GM13976 (cell line): ENCODE data around the gene MBD4.
A peak's percentile ranks its signal among the peaks of the same experiment; 100 is the strongest.

Experiments used
- DNase-seq: peaks from one replicate; pipeline ENCODE4 v3.0.0; 2012; ENCODE audit warnings: low spot score
- in situ Hi-C: fragments of 300-500 bp; cut with MboI; formaldehyde crosslinking; loops from one replicate; pipeline ENCODE4 v1.12.0; 2022; ENCODE audit warnings: low sequenced_read_pairs, mixed read lengths, inconsistent platforms; ENCODE audit not compliant: unreplicated experiment
- TF ChIP-seq, protein P1 (sequence below): IDR thresholded peaks from 2 replicates; pipeline ENCODE4 v1.5.1; 2012; ENCODE audit warnings: borderline replicate concordance, mild to moderate bottlenecking; ENCODE audit not compliant: insufficient read depth; ENCODE audit errors: extremely low read depth, missing control alignments, control extremely low read depth

Gene MBD4

DNA sequence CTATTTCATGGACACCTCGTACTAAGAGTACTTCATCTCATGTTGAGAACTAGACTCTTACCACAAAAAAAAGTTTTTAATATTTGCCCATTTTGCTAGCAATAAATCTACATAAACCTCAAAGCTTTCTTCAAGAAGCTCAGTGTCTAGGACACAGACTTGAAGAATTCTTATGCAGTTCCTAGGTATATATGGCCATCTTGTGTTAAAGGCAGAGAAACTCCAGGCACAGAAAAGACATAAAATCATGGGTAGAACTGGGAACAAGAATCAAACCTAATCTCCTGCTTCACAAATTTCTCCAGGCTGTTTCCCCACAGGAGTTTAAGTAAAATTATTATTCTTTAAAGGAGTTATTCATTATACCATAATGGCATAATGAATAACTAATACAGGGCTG, 4.4 kb downstream of the MBD4 start:
- in situ Hi-C loops: no loop called here
- no peak for DNase-seq
- TF ChIP-seq, protein P1, sequence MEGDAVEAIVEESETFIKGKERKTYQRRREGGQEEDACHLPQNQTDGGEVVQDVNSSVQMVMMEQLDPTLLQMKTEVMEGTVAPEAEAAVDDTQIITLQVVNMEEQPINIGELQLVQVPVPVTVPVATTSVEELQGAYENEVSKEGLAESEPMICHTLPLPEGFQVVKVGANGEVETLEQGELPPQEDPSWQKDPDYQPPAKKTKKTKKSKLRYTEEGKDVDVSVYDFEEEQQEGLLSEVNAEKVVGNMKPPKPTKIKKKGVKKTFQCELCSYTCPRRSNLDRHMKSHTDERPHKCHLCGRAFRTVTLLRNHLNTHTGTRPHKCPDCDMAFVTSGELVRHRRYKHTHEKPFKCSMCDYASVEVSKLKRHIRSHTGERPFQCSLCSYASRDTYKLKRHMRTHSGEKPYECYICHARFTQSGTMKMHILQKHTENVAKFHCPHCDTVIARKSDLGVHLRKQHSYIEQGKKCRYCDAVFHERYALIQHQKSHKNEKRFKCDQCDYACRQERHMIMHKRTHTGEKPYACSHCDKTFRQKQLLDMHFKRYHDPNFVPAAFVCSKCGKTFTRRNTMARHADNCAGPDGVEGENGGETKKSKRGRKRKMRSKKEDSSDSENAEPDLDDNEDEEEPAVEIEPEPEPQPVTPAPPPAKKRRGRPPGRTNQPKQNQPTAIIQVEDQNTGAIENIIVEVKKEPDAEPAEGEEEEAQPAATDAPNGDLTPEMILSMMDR: peak; percentile 10

DNA sequence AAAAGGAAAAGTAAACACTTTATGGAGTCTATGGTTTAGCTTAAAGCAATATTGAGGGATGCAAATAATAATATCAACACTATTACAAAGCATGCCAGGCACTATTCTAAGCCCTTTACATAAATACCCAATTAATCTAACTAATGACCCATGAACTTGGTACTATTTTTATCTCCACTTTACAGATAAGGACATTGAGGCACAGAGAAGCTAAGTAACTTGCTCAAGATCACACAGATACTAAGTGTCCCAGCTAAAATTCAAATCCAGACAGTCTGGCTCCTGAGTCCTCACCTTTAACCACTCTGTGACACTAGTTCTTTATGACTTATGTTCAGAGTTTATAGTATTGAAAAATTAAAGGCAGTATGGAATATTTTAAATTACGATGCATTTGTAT, 5.6 kb downstream of the MBD4 start:
- DNase-seq: no peak
- in situ Hi-C loops: no loop called here
- TF ChIP-seq, protein P1: no peak

- in situ Hi-C loops: no loop called here
- TF ChIP-seq, protein P1: no peak
- DNase-seq: no peak
These were observed 6.2 kb downstream of the MBD4 start for GRCh38 chr3:129433565-129433964.

DNA sequence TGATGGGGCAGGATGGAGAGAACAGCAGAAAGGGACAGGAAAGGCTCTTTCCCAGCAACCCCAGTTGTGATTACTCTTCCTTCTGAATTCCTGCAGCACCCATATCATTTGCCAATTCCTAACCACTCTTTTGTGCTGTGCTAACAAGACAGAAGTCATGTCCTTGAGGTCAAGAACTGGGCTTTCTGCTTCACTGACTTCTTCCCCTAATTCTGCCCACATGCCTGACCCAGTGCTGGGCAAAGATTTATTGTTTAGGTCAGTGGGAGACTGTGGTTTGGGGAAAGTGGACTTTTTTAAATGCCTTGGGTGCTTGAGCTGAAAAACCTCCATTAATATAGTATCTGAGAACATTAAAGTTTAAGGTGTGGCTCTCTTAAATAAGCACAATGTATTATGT, 7.1 kb downstream of the MBD4 start:
- DNase-seq: no peak
- in situ Hi-C loops: no loop called here
- TF ChIP-seq, protein P1: no peak

DNA sequence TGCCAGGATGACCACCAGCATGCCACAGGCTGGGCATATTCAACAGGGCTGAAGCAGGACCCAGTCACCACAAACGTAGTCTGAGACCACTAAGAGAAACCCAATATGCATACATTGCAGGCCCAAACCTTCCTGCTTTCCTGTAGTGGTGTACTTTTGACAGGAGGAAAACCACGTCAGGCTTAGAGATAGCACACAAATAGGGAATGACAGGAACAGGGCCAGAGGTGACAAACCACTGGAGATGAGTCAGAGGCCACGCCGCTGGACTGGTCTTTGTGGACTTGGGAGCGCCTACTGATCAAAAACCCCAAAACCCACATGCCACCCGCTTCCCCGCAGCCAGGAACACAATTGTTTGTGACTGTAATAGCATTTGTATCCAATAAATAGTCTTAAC, 7.7 kb downstream of the MBD4 start:
- in situ Hi-C loops: no loop called here
- TF ChIP-seq, protein P1: no peak
- DNase-seq: no peak

- no peak for DNase-seq
These were observed 10.1 kb downstream of the MBD4 start for GRCh38 chr3:129429602-129430001.

More at GRCh38 chr3:129429602-129430001, 10.1 kb downstream of the MBD4 start:
- TF ChIP-seq, protein P1: no peak
- in situ Hi-C loops: no loop called here
